WERI-Rb-1 (cell line): ENCODE measurements around the gene RNF212.
"Not testable (repeated sequence)": the region's sequence is repeated elsewhere in the genome, so short reads cannot be mapped to it uniquely, and the experiment has no call there.

Source experiments
- DNase-seq: peaks from one replicate; pipeline ENCODE4 v3.0.0-alpha.2; 2020
- H3K27ac ChIP-seq: fragments of 250-450 bp; sonication (Bioruptor Pico); 2 replicates; pipeline ENCODE4 v1.5.1; 2020; ENCODE audit warnings: mild to moderate bottlenecking, moderate library complexity
- H3K27me3 ChIP-seq: fragments of 250-450 bp; sonication (Bioruptor Pico); 2 replicates; pipeline ENCODE4 v1.5.1; 2021; ENCODE audit warnings: mild to moderate bottlenecking, low read depth, moderate library complexity; ENCODE audit not compliant: insufficient read depth, severe bottlenecking
- H3K36me3 ChIP-seq: fragments of 250-450 bp; sonication (Bioruptor Pico); 2 replicates; pipeline ENCODE4 v1.5.1; 2020; ENCODE audit warnings: mild to moderate bottlenecking, moderate library complexity
- H3K4me3 ChIP-seq: 2 replicates; pipeline ENCODE4 v1.5.1; 2011; ENCODE audit warnings: low read depth, mild to moderate bottlenecking, control low read depth, low read length
- H3K9me3 ChIP-seq: fragments of 250-450 bp; sonication (Bioruptor Pico); 2 replicates; pipeline ENCODE4 v1.5.1; 2021; ENCODE audit warnings: mild to moderate bottlenecking, moderate library complexity; ENCODE audit not compliant: severe bottlenecking
- CTCF ChIP-seq: IDR thresholded peaks from 2 replicates; pipeline ENCODE4 v1.5.1; 2011; ENCODE audit warnings: low read depth, mild to moderate bottlenecking, control low read depth, inconsistent platforms, low read length

RNF212 gene

GRCh38 chr4:1050486-1051213 lies 62.7 kb downstream of the RNF212 start:
- H3K27me3 ChIP-seq = peaks cover 20% of the 10 kb centered on the region

GRCh38 chr4:1049591-1049905 lies 63.8 kb downstream of the RNF212 start:
- TF ChIP-seq CTCF = no peak
- DNase-seq = no peak
- Histone ChIP-seq H3K4me3 (no peak overlapping the region), H3K27me3 (peaks cover 22% of the 10 kb centered on the region), H3K9me3 (no peaks in the 10 kb centered on the region), H3K27ac (no peak overlapping the region), H3K36me3 (no peaks in the 10 kb centered on the region)

More at GRCh38 chr4:1050486-1051213, 62.7 kb downstream of the RNF212 start:
- no peak overlapping the region for H3K27ac ChIP-seq
- peak; percentile 14 for DNase-seq
- no peaks in the 10 kb centered on the region for H3K36me3 ChIP-seq
- peak; percentile 43 for TF ChIP-seq CTCF
- H3K9me3 ChIP-seq = no peaks in the 10 kb centered on the region
- H3K4me3 ChIP-seq = no peak overlapping the region

DNA sequence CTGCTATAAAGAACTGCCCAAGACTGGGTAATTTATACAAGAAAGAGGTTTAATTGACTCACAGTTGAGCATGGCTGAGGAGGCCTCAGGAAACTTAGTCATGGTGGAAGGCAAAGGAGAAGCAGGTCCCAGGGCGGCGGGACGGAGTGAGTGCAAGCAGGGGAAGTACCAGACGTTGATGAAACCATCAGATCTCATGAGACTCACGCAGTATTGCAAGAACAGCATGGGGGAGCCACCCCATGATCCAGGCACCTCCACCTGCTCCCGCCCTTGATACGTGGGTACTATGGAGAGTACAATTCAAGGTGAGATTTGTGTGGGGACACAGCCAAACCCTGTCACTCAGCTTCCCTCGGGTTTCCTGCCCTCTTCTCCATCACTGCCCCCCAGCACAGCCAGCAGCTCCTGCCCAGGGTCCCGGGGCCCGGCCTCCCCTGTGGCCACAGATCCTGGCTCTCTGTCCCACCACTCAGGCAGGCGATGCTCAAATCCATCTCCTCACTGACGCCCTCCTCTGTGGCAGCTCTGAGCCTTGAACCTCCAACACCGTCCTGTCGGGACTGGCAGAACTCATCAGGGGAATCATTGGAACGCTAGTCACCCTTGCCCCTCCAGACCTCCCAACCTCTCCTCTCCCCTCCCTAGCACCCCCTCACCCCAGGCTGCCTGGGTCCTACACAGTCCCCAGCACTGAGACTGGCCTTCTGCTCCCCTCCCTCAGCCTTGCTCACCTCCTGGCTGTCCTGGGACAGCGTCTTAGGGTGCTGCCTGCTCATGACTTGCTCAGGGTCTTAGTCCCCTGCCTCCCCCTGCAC lies 64.4 kb downstream of the RNF212 start:
- DNase-seq = peak; percentile 8
- H3K36me3 ChIP-seq = no peaks in the 10 kb centered on the region
- H3K9me3 ChIP-seq = no peaks in the 10 kb centered on the region
- TF ChIP-seq CTCF = no peak
- H3K27ac ChIP-seq = no peak overlapping the region
- H3K27me3 ChIP-seq = peaks cover 22% of the 10 kb centered on the region
- no peak overlapping the region for H3K4me3 ChIP-seq

- Histone ChIP-seq H3K27me3 (peaks cover 20% of the 10 kb centered on the region), H3K4me3 (no peak overlapping the region), H3K27ac (no peak overlapping the region), H3K36me3 (no peaks in the 10 kb centered on the region), H3K9me3 (no peaks in the 10 kb centered on the region)
- peak; percentile 11 for DNase-seq
- TF ChIP-seq CTCF = no peak
These were observed 65.2 kb downstream of the RNF212 start for GRCh38 chr4:1047976-1048772.

GRCh38 chr4:1047106-1047975 lies 66.0 kb downstream of the RNF212 start:
- H3K9me3 ChIP-seq = no peaks in the 10 kb centered on the region
- peak; percentile 8 for DNase-seq
- H3K4me3 ChIP-seq = no peak overlapping the region
- peaks cover 12% of the 10 kb centered on the region for H3K27me3 ChIP-seq
- H3K27ac ChIP-seq = no peak overlapping the region
- no peaks in the 10 kb centered on the region for H3K36me3 ChIP-seq
- TF ChIP-seq CTCF = no peak

GRCh38 chr4:1046581-1047011 lies 66.8 kb downstream of the RNF212 start:
- H3K27ac ChIP-seq, H3K4me3 ChIP-seq, H3K9me3 ChIP-seq, H3K36me3 ChIP-seq: not testable (repeated sequence)
- DNase-seq = peak; percentile 76
- peaks cover 12% of the 10 kb centered on the region for H3K27me3 ChIP-seq
